ENCODE measurements around the gene ADAMTS20. TPM values are rescaled to one million over a fixed set of nuclear protein-coding genes. Genes with fewer than 3 reads are reported as not detected.

ADAMTS20 gene
- total RNA-seq = not detected

- peak within 1 kb of the TSS; percentile 50 to 51 for H3K4me3 Mint-ChIP-seq
- H3K36me3 Mint-ChIP-seq (ENCODE audit: insufficient read depth in 2 of 2) = peaks cover 3 to 4% of the 10 kb centered on the region in 2 donors
- DNase-seq = no peak
Measured at GRCh38 chr12:43551971-43552559, at the start of gene ADAMTS20. ADAMTS20 (minus strand) TSS chr12:43552203; CDS start chr12:43551921, 282 bp downstream.

DNA sequence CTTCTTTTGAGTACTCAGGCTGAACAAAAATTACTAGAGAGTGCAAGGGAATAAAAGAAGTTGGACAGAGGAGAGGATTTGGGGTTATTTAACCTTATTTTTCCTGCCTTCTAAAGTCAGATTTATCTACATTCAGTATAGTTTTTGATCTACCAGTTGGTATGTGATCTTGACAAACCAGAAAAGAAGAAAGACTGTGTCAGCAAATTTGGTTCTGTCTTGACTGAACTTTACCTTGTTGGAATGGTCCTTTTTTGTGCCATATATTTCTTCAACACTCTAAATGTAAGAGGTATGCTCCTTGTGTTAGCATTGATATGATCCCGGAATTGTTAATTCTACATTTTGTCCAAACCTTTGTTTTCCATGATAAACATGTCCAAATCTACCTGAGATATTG, 47.7 kb upstream of the ADAMTS20 start:
- ATAC-seq (replicated peaks in 1 of 2) = no peak
- Mint-ChIP-seq H3K4me3 (no peak overlapping the region), H3K27ac (no peak overlapping the region)

More at GRCh38 chr12:43551971-43552559, at the start of gene ADAMTS20:
- Mint-ChIP-seq H3K27me3 (ENCODE audit: low read depth) (peaks cover 41% of the 10 kb centered on the region), H3K27ac (no peak within 1 kb of the TSS), H3K4me1 (ENCODE audit: low read depth) (peaks cover 5% of the 10 kb centered on the region), H3K9me3 (peaks cover under 1 to 3% of the 10 kb centered on the region in 2 donors)
- no peak for ATAC-seq (replicated peaks in 1 of 2)

DNA sequence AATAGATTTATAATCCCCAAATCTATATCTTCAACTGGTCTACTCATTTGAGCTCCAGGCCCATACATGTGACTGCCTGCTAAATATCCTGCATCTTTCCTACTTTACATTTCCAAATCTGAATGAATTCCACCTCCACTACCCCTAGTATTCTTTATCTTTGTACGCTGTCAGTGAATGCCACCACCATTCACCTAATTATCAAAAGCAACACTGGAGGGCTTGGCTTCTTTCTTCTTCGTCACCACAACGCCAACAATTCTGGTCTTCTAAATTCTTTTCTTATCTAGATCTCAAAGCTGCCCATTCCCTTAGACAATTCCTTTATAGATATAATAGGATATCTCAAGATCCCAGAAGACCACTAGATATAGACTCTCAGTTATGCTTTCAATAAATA, 47.1 kb upstream of the ADAMTS20 start:
- Mint-ChIP-seq H3K27ac (no peak overlapping the region), H3K4me3 (no peak overlapping the region), H3K36me3 (ENCODE audit: insufficient read depth in 2 of 2) (no peaks in the 10 kb centered on the region), H3K27me3 (ENCODE audit: low read depth) (peaks cover 6% of the 10 kb centered on the region), H3K4me1 (ENCODE audit: low read depth) (no peaks in the 10 kb centered on the region), H3K9me3 (no peaks in the 10 kb centered on the region)
- no peak for ATAC-seq (replicated peaks in 1 of 2)
- DNase-seq = no peak

More for the DNA sequence above, 47.7 kb upstream of the ADAMTS20 start:
- peaks cover 6% of the 10 kb centered on the region for H3K27me3 Mint-ChIP-seq (ENCODE audit: low read depth)
- H3K36me3 Mint-ChIP-seq (ENCODE audit: insufficient read depth in 2 of 2) = no peaks in the 10 kb centered on the region
- no peaks in the 10 kb centered on the region for H3K9me3 Mint-ChIP-seq
- H3K4me1 Mint-ChIP-seq (ENCODE audit: low read depth) = no peaks in the 10 kb centered on the region
- DNase-seq = no peak

DNA sequence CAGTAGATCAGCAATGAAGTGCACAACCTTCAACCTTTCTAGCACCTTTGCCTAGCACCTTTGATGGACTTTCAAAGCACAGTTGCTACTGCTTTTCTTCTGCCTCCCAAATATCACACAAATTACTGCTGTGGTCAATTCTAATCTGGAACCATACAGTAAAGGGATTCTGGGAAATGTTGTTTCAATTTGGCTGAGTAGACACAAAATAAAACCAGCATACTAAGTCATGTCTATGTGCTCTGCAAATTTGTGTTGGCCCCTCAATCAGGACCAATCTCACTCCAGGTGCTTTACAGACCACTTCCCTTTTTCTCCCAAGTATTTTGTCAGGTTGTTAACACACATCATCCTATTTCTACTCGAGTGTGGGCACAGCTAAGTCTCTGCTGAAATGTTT, 38.3 kb upstream of the ADAMTS20 start:
- no peaks in the 10 kb centered on the region for H3K36me3 Mint-ChIP-seq (ENCODE audit: insufficient read depth in 2 of 2)
- H3K27ac Mint-ChIP-seq = no peak overlapping the region
- no peaks in the 10 kb centered on the region for H3K27me3 Mint-ChIP-seq (ENCODE audit: low read depth)
- DNase-seq = no peak
- no peak for ATAC-seq (replicated peaks in 1 of 2)
- no peak overlapping the region for H3K4me3 Mint-ChIP-seq
- no peaks in the 10 kb centered on the region for H3K4me1 Mint-ChIP-seq (ENCODE audit: low read depth)
- H3K9me3 Mint-ChIP-seq = no peaks in the 10 kb centered on the region

- H3K9me3 Mint-ChIP-seq = no peaks in the 10 kb centered on the region
- no peak overlapping the region for H3K4me3 Mint-ChIP-seq
- H3K27ac Mint-ChIP-seq = no peak overlapping the region
- no peak for DNase-seq
- H3K27me3 Mint-ChIP-seq (ENCODE audit: low read depth) = peaks cover 3% of the 10 kb centered on the region
- no peaks in the 10 kb centered on the region for H3K36me3 Mint-ChIP-seq (ENCODE audit: insufficient read depth in 2 of 2)
- ATAC-seq (replicated peaks in 1 of 2) = no peak
- no peaks in the 10 kb centered on the region for H3K4me1 Mint-ChIP-seq (ENCODE audit: low read depth)
Measured at GRCh38 chr12:43586646-43587245, 34.7 kb upstream of the ADAMTS20 start.

GRCh38 chr12:43585676-43586075, 33.7 kb upstream of the ADAMTS20 start:
- Mint-ChIP-seq H3K4me1 (ENCODE audit: low read depth) (no peaks in the 10 kb centered on the region), H3K4me3 (no peak overlapping the region), H3K27ac (no peak overlapping the region), H3K9me3 (no peaks in the 10 kb centered on the region), H3K36me3 (ENCODE audit: insufficient read depth in 2 of 2) (no peaks in the 10 kb centered on the region), H3K27me3 (ENCODE audit: low read depth) (peaks cover 5% of the 10 kb centered on the region)
- DNase-seq = no peak
- no peak for ATAC-seq (replicated peaks in 1 of 2)

GRCh38 chr12:43580601-43581000, 28.6 kb upstream of the ADAMTS20 start:
- Mint-ChIP-seq H3K27me3 (ENCODE audit: low read depth) (peaks cover 5% of the 10 kb centered on the region), H3K4me3 (no peak overlapping the region), H3K4me1 (ENCODE audit: low read depth) (no peaks in the 10 kb centered on the region), H3K36me3 (ENCODE audit: insufficient read depth in 2 of 2) (no peaks in the 10 kb centered on the region), H3K27ac (no peak overlapping the region), H3K9me3 (no peaks in the 10 kb centered on the region)
- ATAC-seq (replicated peaks in 1 of 2) (no peak), DNase-seq (no peak)

DNA sequence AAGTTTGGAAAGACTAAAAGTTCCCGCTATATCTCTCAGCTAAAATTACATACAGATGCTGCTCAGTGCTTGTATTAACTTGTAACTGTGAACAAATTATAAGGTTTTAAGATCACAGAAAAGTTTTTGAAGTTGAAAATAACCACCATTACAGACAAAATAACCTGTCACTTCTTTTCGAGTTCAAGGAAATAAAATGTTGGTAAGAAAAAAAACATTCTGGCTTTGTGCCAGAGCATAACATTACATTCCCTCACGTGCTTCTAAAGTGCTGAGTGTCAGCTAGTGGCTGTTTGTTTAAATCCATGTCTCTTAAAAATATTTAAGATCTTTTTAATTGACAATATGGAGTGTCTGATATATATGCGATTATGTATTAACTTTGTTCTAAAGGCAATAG, 27.2 kb upstream of the ADAMTS20 start:
- DNase-seq = no peak
- H3K36me3 Mint-ChIP-seq (ENCODE audit: insufficient read depth in 2 of 2) = no peaks in the 10 kb centered on the region

GRCh38 chr12:43578782-43579181, 26.8 kb upstream of the ADAMTS20 start:
- H3K27me3 Mint-ChIP-seq (ENCODE audit: low read depth) = peaks cover 5% of the 10 kb centered on the region
- H3K27ac Mint-ChIP-seq = no peak overlapping the region
- ATAC-seq (replicated peaks in 1 of 2) (no peak), DNase-seq (no peak)
- H3K4me3 Mint-ChIP-seq = no peak overlapping the region
- peaks cover 0 to 2% of the 10 kb centered on the region in 2 donors for H3K9me3 Mint-ChIP-seq
- no peaks in the 10 kb centered on the region for H3K4me1 Mint-ChIP-seq (ENCODE audit: low read depth)
- peaks cover 0 to 2% of the 10 kb centered on the region in 2 donors for H3K36me3 Mint-ChIP-seq (ENCODE audit: insufficient read depth in 2 of 2)

More for the DNA sequence above, 27.2 kb upstream of the ADAMTS20 start:
- H3K4me1 Mint-ChIP-seq (ENCODE audit: low read depth) = no peaks in the 10 kb centered on the region
- ATAC-seq (replicated peaks in 1 of 2) = no peak
- no peak overlapping the region for H3K4me3 Mint-ChIP-seq
- H3K27me3 Mint-ChIP-seq (ENCODE audit: low read depth) = peaks cover 5% of the 10 kb centered on the region
- no peak overlapping the region for H3K27ac Mint-ChIP-seq
- no peaks in the 10 kb centered on the region for H3K9me3 Mint-ChIP-seq

DNA sequence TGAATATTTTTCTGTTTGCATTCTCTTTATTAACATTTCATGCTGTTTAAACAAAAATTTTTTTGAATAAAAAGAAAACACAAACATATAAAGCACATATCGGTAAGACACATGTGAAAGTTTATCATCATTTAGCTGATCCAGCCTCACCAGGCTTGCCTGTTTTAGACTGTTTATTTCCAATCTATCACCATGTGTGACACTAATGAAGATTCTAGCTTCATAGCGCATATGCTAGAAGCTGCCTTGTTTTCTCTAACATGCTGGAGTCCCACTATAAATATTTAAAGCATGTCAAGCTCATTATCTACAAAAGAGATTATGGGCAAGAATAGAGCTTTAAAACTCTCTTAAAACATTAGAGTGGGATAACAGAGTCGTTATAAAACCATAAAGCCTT, 25.4 kb upstream of the ADAMTS20 start:
- no peak for DNase-seq
- H3K9me3 Mint-ChIP-seq = peaks cover 2 to 7% of the 10 kb centered on the region in 2 donors
- no peak for ATAC-seq (replicated peaks in 1 of 2)
- no peaks in the 10 kb centered on the region for H3K4me1 Mint-ChIP-seq (ENCODE audit: low read depth)
- H3K27ac Mint-ChIP-seq = no peak overlapping the region
- peaks cover 0 to 2% of the 10 kb centered on the region in 2 donors for H3K36me3 Mint-ChIP-seq (ENCODE audit: insufficient read depth in 2 of 2)
- peaks cover 11% of the 10 kb centered on the region for H3K27me3 Mint-ChIP-seq (ENCODE audit: low read depth)
- no peak overlapping the region for H3K4me3 Mint-ChIP-seq

- H3K9me3 Mint-ChIP-seq = peaks cover 4 to 7% of the 10 kb centered on the region in 2 donors
- H3K4me3 Mint-ChIP-seq = no peak overlapping the region
- no peak for DNase-seq
- H3K27me3 Mint-ChIP-seq (ENCODE audit: low read depth) = peaks cover 8% of the 10 kb centered on the region
- peaks cover 0 to 2% of the 10 kb centered on the region in 2 donors for H3K36me3 Mint-ChIP-seq (ENCODE audit: insufficient read depth in 2 of 2)
- no peak for ATAC-seq (replicated peaks in 1 of 2)
- no peaks in the 10 kb centered on the region for H3K4me1 Mint-ChIP-seq (ENCODE audit: low read depth)
- no peak overlapping the region for H3K27ac Mint-ChIP-seq
Measured at GRCh38 chr12:43576162-43576561, 24.2 kb upstream of the ADAMTS20 start.

DNA sequence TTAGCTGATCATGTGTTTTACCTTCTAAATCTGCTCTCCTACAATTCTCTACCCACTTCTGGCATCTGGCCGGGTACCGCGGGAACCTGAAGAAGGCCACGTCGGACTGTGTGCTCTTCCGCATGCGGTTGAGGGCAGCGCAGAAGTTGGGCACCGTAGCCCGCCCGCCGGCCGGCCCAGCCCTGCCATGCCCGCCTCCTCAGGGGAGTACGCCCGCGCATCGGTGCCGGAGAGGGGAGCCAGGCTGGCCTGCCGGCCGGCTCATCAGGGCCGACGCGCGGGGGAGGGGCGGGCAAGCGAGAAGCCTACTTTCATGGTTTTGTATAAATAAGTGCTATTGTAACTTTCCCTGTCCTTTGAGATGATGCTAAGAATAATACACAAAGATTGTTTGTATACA, 19.9 kb upstream of the ADAMTS20 start:
- peaks cover 8% of the 10 kb centered on the region for H3K27me3 Mint-ChIP-seq (ENCODE audit: low read depth)
- no peak overlapping the region for H3K4me3 Mint-ChIP-seq
- H3K36me3 Mint-ChIP-seq (ENCODE audit: insufficient read depth in 2 of 2) = peaks cover 0 to 2% of the 10 kb centered on the region in 2 donors
- no peak for ATAC-seq (replicated peaks in 1 of 2)
- H3K4me1 Mint-ChIP-seq (ENCODE audit: low read depth) = no peaks in the 10 kb centered on the region
- DNase-seq = no peak
- peaks cover 4 to 7% of the 10 kb centered on the region in 2 donors for H3K9me3 Mint-ChIP-seq
- no peak overlapping the region for H3K27ac Mint-ChIP-seq

DNA sequence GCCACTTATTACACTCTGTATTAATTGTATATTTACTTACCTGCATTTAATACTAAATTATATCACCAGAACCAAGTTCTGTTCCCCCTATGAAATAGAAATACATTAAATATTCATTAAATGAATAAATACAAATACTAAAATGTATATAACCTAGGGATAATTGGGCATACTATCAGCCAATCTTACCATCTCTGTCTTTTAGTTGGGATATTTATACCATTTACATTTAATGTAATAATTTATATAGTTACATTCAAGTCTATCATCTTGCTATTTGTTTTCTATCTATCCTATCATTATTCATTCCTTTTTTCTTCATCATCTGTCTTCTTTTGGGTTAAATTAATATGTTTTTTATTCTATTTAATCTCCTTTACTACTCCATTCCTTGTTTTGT, 4.1 kb upstream of the ADAMTS20 start:
- DNase-seq = no peak
- H3K4me1 Mint-ChIP-seq (ENCODE audit: low read depth) = peaks cover 5% of the 10 kb centered on the region
- H3K27ac Mint-ChIP-seq = peak overlapping the region; percentile 19
- ATAC-seq (replicated peaks in 1 of 2) = no peak
- peaks cover 4 to 6% of the 10 kb centered on the region in 2 donors for H3K36me3 Mint-ChIP-seq (ENCODE audit: insufficient read depth in 2 of 2)
- peaks cover 29% of the 10 kb centered on the region for H3K27me3 Mint-ChIP-seq (ENCODE audit: low read depth)
- H3K9me3 Mint-ChIP-seq = peaks cover 5 to 18% of the 10 kb centered on the region in 2 donors
- no peak overlapping the region for H3K4me3 Mint-ChIP-seq
